ENCODE measurements around the gene PPP1R1C.
"Not testable (repeated sequence)": the region's sequence is repeated elsewhere in the genome, so short reads cannot be mapped to it uniquely, and the experiment has no call there.

Gene PPP1R1C

GRCh38 chr2:182015334-182016109 is 29.9 kb downstream of the PPP1R1C start:
- no peak for DNase-seq (ENCODE audit: low spot score)

GRCh38 chr2:182018218-182018617 is 32.6 kb downstream of the PPP1R1C start:
- DNase-seq (ENCODE audit: low spot score): no peak

GRCh38 chr2:182019731-182020130 is 34.1 kb downstream of the PPP1R1C start:
- no peak for DNase-seq (ENCODE audit: low spot score)

- DNase-seq (ENCODE audit: low spot score): no peak
Measured at GRCh38 chr2:182020286-182021070, 34.8 kb downstream of the PPP1R1C start.

GRCh38 chr2:182023235-182023634 is 37.6 kb downstream of the PPP1R1C start:
- no peak for DNase-seq (ENCODE audit: low spot score)

GRCh38 chr2:182030875-182031274 is 45.2 kb downstream of the PPP1R1C start:
- DNase-seq (ENCODE audit: low spot score): not testable (repeated sequence)

- no peak for DNase-seq (ENCODE audit: low spot score)
Measured at GRCh38 chr2:182031956-182032355, 46.3 kb downstream of the PPP1R1C start.

GRCh38 chr2:182033449-182033848 is 47.8 kb downstream of the PPP1R1C start:
- DNase-seq (ENCODE audit: low spot score): no peak

GRCh38 chr2:182038576-182038975 is 52.9 kb downstream of the PPP1R1C start:
- no peak for DNase-seq (ENCODE audit: low spot score)

GRCh38 chr2:182043021-182043420 is 57.4 kb downstream of the PPP1R1C start:
- DNase-seq (ENCODE audit: low spot score): no peak

- DNase-seq (ENCODE audit: low spot score): no peak
Measured at GRCh38 chr2:182043861-182044260, 58.2 kb downstream of the PPP1R1C start.

- no peak for DNase-seq (ENCODE audit: low spot score)
Measured at GRCh38 chr2:182047544-182047943, 61.9 kb downstream of the PPP1R1C start.

GRCh38 chr2:182048088-182048487 is 62.4 kb downstream of the PPP1R1C start:
- no peak for DNase-seq (ENCODE audit: low spot score)

- no peak for DNase-seq (ENCODE audit: low spot score)
Measured at GRCh38 chr2:182048621-182049020, 63.0 kb downstream of the PPP1R1C start.

- no peak for DNase-seq (ENCODE audit: low spot score)
Measured at GRCh38 chr2:182049372-182050148, 63.9 kb downstream of the PPP1R1C start.

- DNase-seq (ENCODE audit: low spot score): no peak
Measured at GRCh38 chr2:182050333-182051135, 64.9 kb downstream of the PPP1R1C start.

GRCh38 chr2:182055993-182056392 is 70.3 kb downstream of the PPP1R1C start:
- no peak for DNase-seq (ENCODE audit: low spot score)

- no peak for DNase-seq (ENCODE audit: low spot score)
Measured at GRCh38 chr2:182057002-182057401, 71.3 kb downstream of the PPP1R1C start.

GRCh38 chr2:182058056-182058455 is 72.4 kb downstream of the PPP1R1C start:
- DNase-seq (ENCODE audit: low spot score): no peak

GRCh38 chr2:182061739-182062138 is 76.1 kb downstream of the PPP1R1C start:
- DNase-seq (ENCODE audit: low spot score): no peak

- no peak for DNase-seq (ENCODE audit: low spot score)
Measured at GRCh38 chr2:182062329-182062972, 76.8 kb downstream of the PPP1R1C start.
